Measurements from ENCODE around the gene ZNF423.

Gene ZNF423

DNA sequence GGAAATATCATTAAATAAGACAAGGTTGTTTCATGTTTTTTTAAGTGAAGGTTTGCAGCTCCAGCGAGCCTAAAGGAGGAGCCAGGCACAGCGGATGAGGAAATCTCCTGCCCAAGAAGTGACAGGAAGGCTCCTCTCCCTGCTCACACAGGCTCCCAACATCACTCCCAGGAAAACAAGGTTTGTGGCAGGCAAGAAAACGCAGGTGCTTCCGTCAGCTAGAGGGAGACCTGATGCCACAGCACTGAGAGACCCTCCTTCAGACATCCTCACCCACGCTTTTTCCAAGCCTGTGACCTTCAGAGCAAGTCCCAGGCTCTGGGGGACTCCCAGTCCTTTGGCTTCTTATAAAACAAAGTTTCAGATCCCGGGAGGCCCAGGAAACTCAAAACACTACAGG is 89.7 kb downstream of the ZNF423 start:
- Histone ChIP-seq H4K20me1 (ENCODE audit: control insufficient read depth, insufficient read depth, low read depth, low read length) (no peaks in the 10 kb centered on the region), H3K9me3 (ENCODE audit: control insufficient read depth, insufficient read depth, low read length) (no peaks in the 10 kb centered on the region), H3K4me1 (ENCODE audit: control insufficient read depth, low read length) (no peaks in the 10 kb centered on the region), H3K27me3 (ENCODE audit: control insufficient read depth, low read length) (no peaks in the 10 kb centered on the region), H3K9me2 (replicated peaks; ENCODE audit: control insufficient read depth, low read length) (no peaks in the 10 kb centered on the region), H3F3A (ENCODE audit: control insufficient read depth, insufficient read depth) (no peaks in the 10 kb centered on the region), H3K36me3 (ENCODE audit: control insufficient read depth, low read length) (no peaks in the 10 kb centered on the region), H3K27ac (ENCODE audit: low read depth, low read length) (no peak overlapping the region), H3K4me2 (ENCODE audit: low read length) (no peak overlapping the region), H3K79me2 (ENCODE audit: control insufficient read depth, low read length) (no peaks in the 10 kb centered on the region), H3K4me3 (ENCODE audit: low read length) (no peak overlapping the region)
- no peak for TF ChIP-seq EZH2phosphoT487 (IDR thresholded peaks at IDR 0.05; ENCODE audit: borderline replicate concordance, low read length)
- TF ChIP-seq, protein P1, sequence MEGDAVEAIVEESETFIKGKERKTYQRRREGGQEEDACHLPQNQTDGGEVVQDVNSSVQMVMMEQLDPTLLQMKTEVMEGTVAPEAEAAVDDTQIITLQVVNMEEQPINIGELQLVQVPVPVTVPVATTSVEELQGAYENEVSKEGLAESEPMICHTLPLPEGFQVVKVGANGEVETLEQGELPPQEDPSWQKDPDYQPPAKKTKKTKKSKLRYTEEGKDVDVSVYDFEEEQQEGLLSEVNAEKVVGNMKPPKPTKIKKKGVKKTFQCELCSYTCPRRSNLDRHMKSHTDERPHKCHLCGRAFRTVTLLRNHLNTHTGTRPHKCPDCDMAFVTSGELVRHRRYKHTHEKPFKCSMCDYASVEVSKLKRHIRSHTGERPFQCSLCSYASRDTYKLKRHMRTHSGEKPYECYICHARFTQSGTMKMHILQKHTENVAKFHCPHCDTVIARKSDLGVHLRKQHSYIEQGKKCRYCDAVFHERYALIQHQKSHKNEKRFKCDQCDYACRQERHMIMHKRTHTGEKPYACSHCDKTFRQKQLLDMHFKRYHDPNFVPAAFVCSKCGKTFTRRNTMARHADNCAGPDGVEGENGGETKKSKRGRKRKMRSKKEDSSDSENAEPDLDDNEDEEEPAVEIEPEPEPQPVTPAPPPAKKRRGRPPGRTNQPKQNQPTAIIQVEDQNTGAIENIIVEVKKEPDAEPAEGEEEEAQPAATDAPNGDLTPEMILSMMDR (IDR thresholded peaks at IDR 0.05; ENCODE audit: low read depth, low read length, poor library complexity, severe bottlenecking) = no peak

DNA sequence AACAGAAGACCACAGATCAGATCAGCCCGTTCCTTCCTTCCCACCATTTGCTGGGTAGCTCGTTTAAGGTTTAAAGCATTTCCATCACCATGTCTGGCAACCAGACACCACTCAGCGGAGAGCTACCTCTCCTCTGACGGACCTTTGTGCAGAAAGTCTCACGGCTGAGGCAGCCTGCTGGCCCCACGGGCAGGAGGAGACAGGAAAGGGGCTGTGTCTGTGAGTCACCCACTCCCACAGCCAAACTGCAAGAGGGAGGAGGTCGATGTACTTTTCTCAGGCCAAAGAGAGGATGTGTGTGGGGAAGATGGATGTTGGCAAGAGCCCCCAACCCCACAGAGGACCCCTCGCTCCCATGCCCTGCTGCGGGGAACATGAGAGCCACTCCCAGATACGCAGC is 92.1 kb downstream of the ZNF423 start:
- Histone ChIP-seq H3F3A (ENCODE audit: control insufficient read depth, insufficient read depth) (no peaks in the 10 kb centered on the region), H3K36me3 (ENCODE audit: control insufficient read depth, low read length) (no peaks in the 10 kb centered on the region), H3K79me2 (ENCODE audit: control insufficient read depth, low read length) (no peaks in the 10 kb centered on the region), H3K4me2 (ENCODE audit: low read length) (no peak overlapping the region), H3K4me1 (ENCODE audit: control insufficient read depth, low read length) (no peaks in the 10 kb centered on the region), H3K4me3 (ENCODE audit: low read length) (no peak overlapping the region), H3K9me3 (ENCODE audit: control insufficient read depth, insufficient read depth, low read length) (no peaks in the 10 kb centered on the region), H3K27me3 (ENCODE audit: control insufficient read depth, low read length) (no peaks in the 10 kb centered on the region), H4K20me1 (ENCODE audit: control insufficient read depth, insufficient read depth, low read depth, low read length) (no peaks in the 10 kb centered on the region), H3K27ac (ENCODE audit: low read depth, low read length) (no peak overlapping the region), H3K9me2 (replicated peaks; ENCODE audit: control insufficient read depth, low read length) (no peaks in the 10 kb centered on the region)
- TF ChIP-seq, protein P1 (IDR thresholded peaks at IDR 0.05; ENCODE audit: low read depth, low read length, poor library complexity, severe bottlenecking) = no peak
- no peak for TF ChIP-seq EZH2phosphoT487 (IDR thresholded peaks at IDR 0.05; ENCODE audit: borderline replicate concordance, low read length)

DNA sequence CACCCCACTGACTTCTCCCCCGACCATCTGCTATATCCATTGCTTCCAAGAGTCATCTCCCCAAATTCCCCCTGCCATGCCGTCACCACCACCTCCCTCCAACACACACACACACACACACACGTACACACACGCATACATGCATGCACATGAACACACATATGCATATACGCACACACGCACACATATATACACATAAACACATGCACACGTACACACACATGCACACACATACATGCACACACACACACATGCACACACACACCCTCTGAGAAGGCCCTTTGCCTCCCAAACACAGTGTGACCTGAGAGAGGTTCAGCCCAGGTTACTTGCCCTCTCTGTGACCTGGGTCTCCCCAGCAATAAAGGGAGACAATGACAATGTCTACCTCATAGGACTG is 95.1 kb downstream of the ZNF423 start:
- no peaks in the 10 kb centered on the region for H4K20me1 ChIP-seq (ENCODE audit: control insufficient read depth, insufficient read depth, low read depth, low read length)
- no peaks in the 10 kb centered on the region for H3K79me2 ChIP-seq (ENCODE audit: control insufficient read depth, low read length)
- no peak overlapping the region for H3K4me2 ChIP-seq (ENCODE audit: low read length)
- H3K27ac ChIP-seq (ENCODE audit: low read depth, low read length) = no peak overlapping the region
- no peaks in the 10 kb centered on the region for H3F3A ChIP-seq (ENCODE audit: control insufficient read depth, insufficient read depth)
- TF ChIP-seq, protein P1 (IDR thresholded peaks at IDR 0.05; ENCODE audit: low read depth, low read length, poor library complexity, severe bottlenecking) = no peak
- TF ChIP-seq EZH2phosphoT487 (IDR thresholded peaks at IDR 0.05; ENCODE audit: borderline replicate concordance, low read length) = no peak
- no peaks in the 10 kb centered on the region for H3K9me3 ChIP-seq (ENCODE audit: control insufficient read depth, insufficient read depth, low read length)
- no peak overlapping the region for H3K4me3 ChIP-seq (ENCODE audit: low read length)
- no peaks in the 10 kb centered on the region for H3K27me3 ChIP-seq (ENCODE audit: control insufficient read depth, low read length)
- no peaks in the 10 kb centered on the region for H3K4me1 ChIP-seq (ENCODE audit: control insufficient read depth, low read length)
- H3K36me3 ChIP-seq (ENCODE audit: control insufficient read depth, low read length) = no peaks in the 10 kb centered on the region
- no peaks in the 10 kb centered on the region for H3K9me2 ChIP-seq (replicated peaks; ENCODE audit: control insufficient read depth, low read length)

Data from DOHH2 (cell line).